Medulla oblongata (tissue), 1 donor: ENCODE results near the gene CPVL.

Experiments used
- DNase-seq: peaks from one replicate; pipeline ENCODE4 v3.0.0-alpha.2; 2015; ENCODE audit errors: extremely low spot score

Gene CPVL

GRCh38 chr7:29090836-29091601 is 55.3 kb downstream of the CPVL start:
- peak; percentile 30 for DNase-seq

- no peak for DNase-seq
These were observed 56.1 kb downstream of the CPVL start for GRCh38 chr7:29090151-29090805.

GRCh38 chr7:29087840-29088170 is 58.5 kb downstream of the CPVL start:
- DNase-seq, result no peak

GRCh38 chr7:29086545-29086944 is 59.8 kb downstream of the CPVL start:
- DNase-seq, result no peak

- peak; percentile 37 for DNase-seq
These were observed 61.5 kb downstream of the CPVL start for GRCh38 chr7:29084832-29085231.

GRCh38 chr7:29080803-29081202 is 65.5 kb downstream of the CPVL start:
- DNase-seq, result no peak

- DNase-seq, result peak; percentile 67
These were observed 67.8 kb downstream of the CPVL start for GRCh38 chr7:29078311-29079260.

- no peak for DNase-seq
These were observed 68.5 kb downstream of the CPVL start for GRCh38 chr7:29077854-29078253.

GRCh38 chr7:29077176-29077575 is 69.2 kb downstream of the CPVL start:
- DNase-seq, result no peak

GRCh38 chr7:29076631-29077030 is 69.7 kb downstream of the CPVL start:
- DNase-seq, result no peak

- DNase-seq, result no peak
These were observed 70.7 kb downstream of the CPVL start for GRCh38 chr7:29075606-29076005.

GRCh38 chr7:29071203-29071874 is 75.0 kb downstream of the CPVL start:
- DNase-seq, result no peak

- DNase-seq, result no peak
These were observed 79.7 kb downstream of the CPVL start for GRCh38 chr7:29066641-29067040.

- DNase-seq, result no peak
These were observed 81.0 kb downstream of the CPVL start for GRCh38 chr7:29065181-29065857.

- DNase-seq, result no peak
These were observed 82.5 kb downstream of the CPVL start for GRCh38 chr7:29063872-29064271.

GRCh38 chr7:29063236-29063635 is 83.1 kb downstream of the CPVL start:
- no peak for DNase-seq

GRCh38 chr7:29053105-29053872 is 93.0 kb downstream of the CPVL start:
- no peak for DNase-seq

GRCh38 chr7:29046978-29047377 is 99.4 kb downstream of the CPVL start:
- DNase-seq, result no peak

- no peak for DNase-seq
These were observed 100.9 kb downstream of the CPVL start for GRCh38 chr7:29045258-29046086.

GRCh38 chr7:29044554-29044953 is 101.8 kb downstream of the CPVL start:
- DNase-seq, result no peak
